Erythroblast (primary cell): ENCODE data around the gene SPNS2.

Experiments
- DNase-seq, 2 experiments: peaks; one replicate each; lab custom pipeline; 2025; lab: John Stamatoyannopoulos, UW
- GATA1 ChIP-seq: IDR thresholded peaks from 2 replicates; pipeline ENCODE4 v1.6.1; 2011; ENCODE audit warnings: low read depth, mild to moderate bottlenecking, control low read depth, low read length, moderate library complexity
- POLR2A ChIP-seq: IDR thresholded peaks from 2 replicates; pipeline ENCODE4 v1.6.1; 2011; ENCODE audit warnings: mild to moderate bottlenecking, low read length

Gene SPNS2

DNA sequence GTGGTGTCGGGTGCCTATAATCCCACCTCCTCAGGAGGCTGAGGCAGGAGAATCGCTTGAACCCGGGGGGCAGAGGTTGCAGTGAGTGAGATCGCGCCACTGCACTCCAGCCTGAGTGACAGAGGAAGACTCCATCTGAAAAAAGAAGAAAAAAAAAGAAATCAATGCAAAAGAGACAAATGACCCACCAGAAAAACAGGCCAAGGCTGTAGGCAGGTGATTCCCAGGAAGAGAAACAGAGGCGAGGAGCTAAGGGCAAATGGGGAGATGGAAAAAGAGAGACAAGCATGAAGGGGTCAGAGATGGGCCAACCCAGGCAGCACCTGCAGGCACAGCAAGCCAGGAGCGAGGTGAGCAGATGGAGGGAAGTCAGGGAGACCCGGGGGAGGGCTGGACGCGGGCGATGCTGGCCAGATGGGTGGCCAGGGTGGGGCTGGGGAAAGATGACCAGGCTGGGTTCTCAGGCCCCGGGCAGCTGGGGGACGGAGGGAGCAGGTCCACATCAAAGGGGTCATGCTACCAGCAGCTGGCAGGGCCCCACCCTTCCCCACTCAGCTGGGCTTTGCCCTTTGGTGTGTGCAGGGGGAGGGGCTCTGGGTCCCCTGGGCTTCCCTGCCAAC is 31.0 kb downstream of the SPNS2 start:
- no peak for DNase-seq
- no peak for TF ChIP-seq POLR2A
- TF ChIP-seq GATA1, result no peak

DNA sequence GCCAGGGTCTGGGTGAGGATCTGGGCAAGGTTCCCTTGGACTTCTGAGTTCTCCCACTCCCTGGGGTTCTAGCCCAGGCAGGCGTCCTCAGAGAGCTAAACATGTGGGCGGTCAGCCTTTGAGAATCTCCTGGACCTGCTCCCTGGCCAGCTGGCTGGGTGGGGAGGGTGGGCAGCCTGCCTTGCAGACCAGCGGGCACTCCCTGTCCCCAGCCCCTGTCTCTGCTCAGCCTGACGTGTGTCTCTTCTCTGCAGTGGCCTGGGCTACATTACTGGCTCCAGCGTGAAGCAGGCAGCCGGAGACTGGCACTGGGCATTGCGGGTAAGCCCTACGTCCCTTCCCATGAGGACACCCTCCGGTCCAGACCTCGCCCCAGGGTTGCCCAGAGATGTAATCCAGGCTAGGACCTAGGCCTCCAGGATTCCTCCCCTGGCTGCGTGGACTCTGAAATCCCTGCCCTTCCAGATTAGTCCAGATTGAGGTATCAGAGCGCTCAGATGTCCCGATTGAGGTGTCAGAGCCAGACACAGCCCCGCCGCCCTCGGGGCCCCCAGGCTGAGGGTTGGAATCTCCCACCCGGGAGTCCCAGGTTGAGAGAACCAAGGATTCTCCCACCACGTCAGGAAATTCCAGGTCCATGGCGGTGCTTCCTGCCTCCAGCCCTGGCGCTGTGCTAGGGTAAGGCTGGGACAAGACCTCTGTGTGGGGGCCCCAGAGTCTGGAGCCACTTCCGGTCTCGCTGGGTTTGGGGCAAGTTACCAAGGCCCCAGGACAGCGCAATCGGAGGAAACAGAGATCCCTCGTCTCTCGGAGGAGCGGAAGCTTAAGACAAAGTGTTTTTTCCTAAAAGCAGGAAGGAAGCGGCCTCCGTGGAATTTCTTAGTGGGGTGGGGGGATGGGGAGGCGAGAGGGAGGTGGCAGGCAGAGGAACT is 32.4 kb downstream of the SPNS2 start:
- no peak for DNase-seq
- no peak for TF ChIP-seq GATA1
- no peak for TF ChIP-seq POLR2A

DNA sequence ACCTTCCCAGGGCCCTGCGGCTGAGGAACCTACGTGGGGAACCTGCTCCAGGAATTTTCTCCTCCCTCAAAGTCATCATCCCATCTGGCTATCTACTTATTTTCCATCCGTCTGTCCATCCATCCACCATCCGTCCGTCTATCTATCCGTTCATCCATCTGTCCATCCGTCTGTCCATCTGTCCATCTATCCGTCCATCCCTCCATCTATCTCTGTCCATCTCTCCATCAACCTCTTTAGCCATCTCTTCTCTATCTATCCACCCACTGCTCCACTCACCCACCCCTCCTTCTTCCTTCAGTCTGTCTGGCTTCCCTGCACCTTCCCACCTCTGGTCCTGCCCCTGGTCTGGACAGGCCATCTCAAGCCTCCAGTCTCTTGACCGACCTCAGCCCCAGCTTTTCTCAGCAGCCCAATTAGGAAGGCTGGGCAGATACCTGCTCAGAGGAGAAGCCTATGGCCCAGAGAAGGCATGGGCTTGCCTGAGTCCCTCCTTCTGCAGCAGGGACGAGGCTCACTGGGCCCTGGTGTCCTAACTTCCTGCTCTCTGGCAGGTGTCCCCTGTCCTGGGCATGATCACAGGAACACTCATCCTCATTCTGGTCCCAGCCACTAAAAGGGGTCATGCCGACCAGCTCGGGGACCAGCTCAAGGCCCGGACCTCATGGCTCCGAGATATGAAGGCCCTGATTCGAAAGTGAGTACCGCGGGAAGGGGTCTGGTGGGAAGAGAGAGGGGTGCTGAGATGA is 33.5 kb downstream of the SPNS2 start:
- DNase-seq, result no peak
- no peak for TF ChIP-seq GATA1
- TF ChIP-seq POLR2A, result no peak

DNA sequence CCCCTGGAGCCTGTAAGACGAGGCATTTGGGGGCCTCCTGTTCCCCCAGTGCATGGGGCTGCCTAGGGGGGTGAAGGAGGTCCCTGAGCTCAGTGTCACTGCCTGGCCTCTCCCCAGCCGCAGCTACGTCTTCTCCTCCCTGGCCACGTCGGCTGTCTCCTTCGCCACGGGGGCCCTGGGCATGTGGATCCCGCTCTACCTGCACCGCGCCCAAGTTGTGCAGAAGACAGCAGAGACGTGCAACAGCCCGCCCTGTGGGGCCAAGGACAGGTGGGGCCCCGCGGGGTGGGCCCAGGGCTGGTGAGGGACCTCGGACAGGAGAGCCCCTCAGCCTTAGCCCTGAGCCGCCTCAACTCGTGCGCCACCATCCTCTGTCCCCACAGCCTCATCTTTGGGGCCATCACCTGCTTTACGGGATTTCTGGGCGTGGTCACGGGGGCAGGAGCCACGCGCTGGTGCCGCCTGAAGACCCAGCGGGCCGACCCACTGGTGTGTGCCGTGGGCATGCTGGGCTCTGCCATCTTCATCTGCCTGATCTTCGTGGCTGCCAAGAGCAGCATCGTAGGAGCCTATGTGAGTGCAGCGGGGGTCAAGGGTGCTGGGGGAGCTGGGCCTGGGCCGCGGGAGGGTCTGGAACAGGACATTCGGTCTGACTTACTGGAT is 34.3 kb downstream of the SPNS2 start:
- TF ChIP-seq GATA1, result no peak
- TF ChIP-seq POLR2A, result no peak
- no peak for DNase-seq

DNA sequence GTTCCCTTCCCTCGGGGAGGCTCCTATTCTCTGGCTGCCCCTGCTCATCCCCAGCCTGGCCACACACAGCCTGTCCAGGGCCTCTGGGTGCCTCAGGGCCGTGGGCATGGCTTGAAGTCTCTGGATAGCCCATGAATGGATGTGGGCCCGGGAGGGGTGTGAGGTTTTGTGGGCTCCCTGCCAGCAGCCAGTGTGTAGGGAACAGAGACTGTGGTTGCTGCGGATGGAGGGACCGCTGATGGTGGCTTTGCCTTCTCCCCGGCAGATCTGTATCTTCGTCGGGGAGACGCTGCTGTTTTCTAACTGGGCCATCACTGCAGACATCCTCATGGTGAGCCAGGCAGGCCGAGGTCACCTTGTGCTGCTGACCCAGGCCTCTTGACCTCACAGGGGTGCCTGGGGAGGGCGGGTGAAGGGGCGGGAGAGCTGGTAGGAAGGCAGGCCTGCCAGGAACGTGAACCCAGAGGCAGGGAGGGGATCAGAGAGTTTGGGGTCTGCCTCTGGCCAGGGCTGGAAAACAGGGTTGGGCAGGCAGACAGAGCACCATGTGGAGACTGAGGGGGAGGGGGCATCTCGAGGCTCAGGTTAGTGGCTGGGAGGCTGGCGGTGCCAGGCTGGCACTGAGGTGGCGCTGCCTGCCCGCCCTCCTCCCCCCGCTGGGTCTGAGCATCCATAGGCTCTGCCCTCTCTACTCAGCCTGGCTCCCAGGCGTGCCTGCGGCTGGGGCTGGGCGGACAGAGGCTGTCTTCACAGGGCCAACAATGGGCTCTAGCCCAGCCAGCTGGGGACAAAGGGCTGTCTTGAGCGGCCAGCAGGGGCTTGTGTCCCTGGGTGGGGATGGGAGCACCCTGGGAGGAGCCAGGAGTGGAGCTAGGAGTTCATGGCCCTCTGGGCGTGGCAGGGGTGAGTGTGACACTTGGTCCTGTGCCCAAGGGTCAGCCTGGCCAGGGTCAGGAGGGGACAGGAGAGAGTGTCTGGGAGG is 35.1 kb downstream of the SPNS2 start:
- TF ChIP-seq POLR2A (no peak), GATA1 (no peak)
- no peak for DNase-seq

DNA sequence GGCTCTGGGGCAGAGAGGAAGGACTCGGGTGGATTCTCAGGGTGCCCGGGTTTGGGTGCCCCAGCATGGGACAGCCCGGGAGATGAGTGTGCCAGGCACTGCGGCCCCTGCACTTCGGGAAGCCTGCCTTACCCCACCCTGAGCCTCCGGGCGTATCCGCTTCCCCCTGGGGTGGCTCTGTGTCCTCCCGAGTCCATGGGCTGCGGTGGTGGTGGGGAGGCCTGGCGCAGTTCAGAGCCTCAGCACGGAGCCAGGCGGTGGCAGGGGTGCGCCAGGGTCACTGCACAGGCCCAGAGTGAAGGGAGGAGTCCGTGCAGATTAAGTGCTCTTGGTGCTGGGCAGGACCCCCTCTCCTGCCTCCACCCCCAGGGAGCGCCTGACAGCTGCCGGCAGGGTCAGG is 35.8 kb downstream of the SPNS2 start:
- no peak for DNase-seq
- no peak for TF ChIP-seq GATA1
- TF ChIP-seq POLR2A, result no peak

DNA sequence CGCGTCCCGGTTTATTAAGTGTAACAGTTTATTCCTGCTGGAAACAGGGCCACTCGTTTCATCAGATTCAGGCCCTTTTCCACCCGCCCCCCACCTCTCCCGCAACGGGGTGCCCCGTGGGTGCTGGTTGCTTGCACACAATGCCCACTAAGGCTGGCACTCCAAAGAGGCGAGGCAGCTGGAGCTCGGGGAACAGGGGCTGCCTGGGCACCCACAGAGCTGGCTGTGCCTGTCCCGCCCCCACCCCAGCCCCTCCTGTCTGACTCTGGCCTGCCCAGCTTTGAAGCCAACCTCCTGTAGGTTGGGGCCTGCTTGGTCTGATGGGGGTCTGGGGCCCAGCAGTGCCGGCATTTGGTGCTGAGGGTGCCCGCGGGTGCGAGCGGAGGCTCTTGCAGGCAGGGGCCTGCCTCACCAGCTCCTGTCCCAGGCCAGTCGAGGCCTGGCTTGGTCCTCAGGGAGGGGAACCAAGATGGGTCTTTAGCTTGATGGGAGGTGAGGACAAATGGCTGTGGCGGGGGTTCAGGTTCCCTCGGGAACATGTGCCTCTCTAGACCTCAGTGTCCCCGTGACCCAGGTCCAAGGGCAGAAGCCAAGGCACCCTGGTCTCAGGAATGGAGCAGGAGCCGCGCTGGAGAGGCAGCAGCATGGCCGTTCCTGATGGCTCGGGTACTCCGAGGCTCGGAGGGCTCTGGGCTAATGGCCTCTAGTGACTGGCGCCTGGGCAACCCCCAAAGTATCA is 36.4 kb downstream of the SPNS2 start:
- TF ChIP-seq POLR2A, result peak; percentile 17
- no peak for TF ChIP-seq GATA1
- DNase-seq, result no peak

DNA sequence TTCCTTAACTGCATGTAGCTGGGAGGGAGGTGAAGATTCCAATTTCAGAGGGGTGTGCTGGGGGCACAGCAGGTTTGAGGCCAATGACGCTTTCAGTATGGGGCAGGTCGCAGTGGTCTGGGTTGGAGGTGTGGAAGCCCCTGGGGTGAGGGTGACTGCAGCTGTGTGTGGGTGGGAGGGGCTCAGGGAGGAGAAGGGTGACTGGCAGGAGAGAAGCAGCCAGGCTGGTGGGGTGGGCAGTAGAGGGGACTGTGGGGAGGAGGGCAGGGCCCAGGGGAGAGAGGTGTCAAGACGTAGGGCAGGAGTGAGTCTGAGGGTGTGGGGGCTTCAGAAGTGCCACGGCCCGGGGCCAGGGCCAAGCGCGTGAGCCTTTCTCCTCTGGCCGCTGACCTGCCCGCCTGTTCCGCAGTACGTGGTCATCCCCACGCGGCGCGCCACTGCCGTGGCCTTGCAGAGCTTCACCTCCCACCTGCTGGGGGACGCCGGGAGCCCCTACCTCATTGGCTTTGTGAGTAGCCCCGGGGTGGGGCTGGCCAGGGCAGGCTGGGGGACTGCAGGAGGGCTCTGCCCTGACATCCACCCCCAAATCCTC is 37.1 kb downstream of the SPNS2 start:
- TF ChIP-seq POLR2A (no peak), GATA1 (no peak)
- no peak for DNase-seq

DNA sequence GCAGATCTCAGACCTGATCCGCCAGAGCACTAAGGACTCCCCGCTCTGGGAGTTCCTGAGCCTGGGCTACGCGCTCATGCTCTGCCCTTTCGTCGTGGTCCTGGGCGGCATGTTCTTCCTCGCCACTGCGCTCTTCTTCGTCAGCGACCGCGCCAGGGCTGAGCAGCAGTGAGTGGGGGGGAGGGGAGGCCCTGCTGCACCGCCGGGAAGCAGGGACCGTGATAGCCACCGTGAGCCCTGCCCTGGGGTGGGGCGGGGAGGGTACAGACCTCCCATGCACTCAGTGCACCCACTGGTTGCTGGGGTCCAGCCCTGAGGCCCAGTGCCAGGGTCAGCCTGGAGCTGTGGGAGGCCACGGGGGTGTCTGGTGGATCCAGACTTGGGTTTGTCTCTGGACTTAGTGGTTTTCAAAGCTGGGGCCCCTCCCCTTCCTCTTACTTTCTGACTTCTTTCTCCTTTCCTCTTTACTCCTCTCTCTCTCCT is 37.6 kb downstream of the SPNS2 start:
- DNase-seq, result no peak
- no peak for TF ChIP-seq GATA1
- TF ChIP-seq POLR2A, result no peak

DNA sequence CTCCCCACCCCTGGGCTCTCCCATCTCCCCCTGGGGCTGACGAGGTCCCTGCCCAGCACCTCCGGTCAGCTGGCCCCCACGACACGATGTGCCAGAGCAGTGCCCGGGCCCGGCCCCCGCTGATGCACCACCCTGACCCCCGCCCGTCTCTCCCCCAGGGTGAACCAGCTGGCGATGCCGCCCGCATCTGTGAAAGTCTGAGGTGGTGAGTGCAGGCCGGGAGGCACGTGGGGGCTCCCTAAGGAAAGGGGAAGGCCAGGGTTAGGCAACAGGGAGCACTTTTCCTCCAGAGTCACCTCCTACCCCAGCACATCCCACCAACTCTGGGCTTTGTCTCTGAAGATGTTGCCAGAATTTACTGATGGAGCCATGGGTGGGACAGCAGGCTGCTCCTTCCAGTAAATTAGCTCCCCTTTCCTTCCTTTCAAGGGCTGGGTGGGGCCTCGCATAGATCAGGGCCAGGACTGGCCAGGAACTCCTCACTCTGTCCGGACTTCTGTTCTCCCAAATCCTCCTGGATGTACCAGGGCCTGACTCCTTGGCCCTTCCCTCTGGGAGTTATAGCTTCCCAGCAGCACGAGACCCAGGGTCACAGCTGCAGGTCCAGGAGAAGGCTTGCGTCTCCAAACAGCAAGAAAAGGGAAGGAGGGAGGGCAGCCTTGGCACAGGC is 38.2 kb downstream of the SPNS2 start:
- no peak for DNase-seq

More for the DNA sequence above, 38.2 kb downstream of the SPNS2 start:
- TF ChIP-seq POLR2A (no peak), GATA1 (no peak)
